ENCODE measurements around the gene GFAP.

DNA sequence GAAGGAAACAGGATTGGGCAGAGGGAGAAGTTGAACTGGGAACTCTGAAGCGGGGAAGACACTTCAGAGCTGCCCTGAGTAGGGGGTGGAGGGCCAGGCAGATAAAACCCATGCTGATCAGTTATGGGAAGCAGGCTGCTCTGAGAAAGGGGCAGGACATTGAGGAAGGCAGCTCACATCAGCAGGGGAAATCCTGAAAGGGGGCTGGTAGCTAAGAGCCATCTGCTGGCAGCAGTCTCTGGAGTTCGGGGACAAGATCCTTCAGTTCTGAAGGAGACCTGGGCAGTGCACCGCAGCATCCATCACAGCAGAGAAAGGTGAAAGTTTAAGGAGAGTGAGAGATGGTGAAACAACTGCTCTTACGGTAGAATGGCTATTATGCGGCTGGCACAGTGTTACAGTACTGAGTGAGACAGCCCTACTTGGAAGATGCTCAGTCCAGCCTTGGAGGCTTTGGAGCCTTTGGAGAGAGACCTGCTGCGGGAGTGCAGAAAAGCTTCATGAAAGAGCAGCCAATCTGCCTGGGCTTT, 37.7 kb upstream of the GFAP start:
- no peak for TF ChIP-seq NFRKB (IDR thresholded peaks at IDR 0.05)
- TF ChIP-seq, protein P1, sequence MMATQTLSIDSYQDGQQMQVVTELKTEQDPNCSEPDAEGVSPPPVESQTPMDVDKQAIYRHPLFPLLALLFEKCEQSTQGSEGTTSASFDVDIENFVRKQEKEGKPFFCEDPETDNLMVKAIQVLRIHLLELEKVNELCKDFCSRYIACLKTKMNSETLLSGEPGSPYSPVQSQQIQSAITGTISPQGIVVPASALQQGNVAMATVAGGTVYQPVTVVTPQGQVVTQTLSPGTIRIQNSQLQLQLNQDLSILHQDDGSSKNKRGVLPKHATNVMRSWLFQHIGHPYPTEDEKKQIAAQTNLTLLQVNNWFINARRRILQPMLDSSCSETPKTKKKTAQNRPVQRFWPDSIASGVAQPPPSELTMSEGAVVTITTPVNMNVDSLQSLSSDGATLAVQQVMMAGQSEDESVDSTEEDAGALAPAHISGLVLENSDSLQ (IDR thresholded peaks at IDR 0.05): no peak
- TF ChIP-seq BHLHE40 (IDR thresholded peaks at IDR 0.05; ENCODE audit: borderline replicate concordance): no peak
- TF ChIP-seq ZNF384 (IDR thresholded peaks at IDR 0.05): no peak
- no peak for TF ChIP-seq FOXA1 (IDR thresholded peaks at IDR 0.05)
- no peak for TF ChIP-seq TARDBP (IDR thresholded peaks at IDR 0.05)
- no peak for TF ChIP-seq ELF4 (IDR thresholded peaks at IDR 0.05)
- TF ChIP-seq LEF1 (IDR thresholded peaks at IDR 0.05; ENCODE audit: borderline replicate concordance): no peak
- TF ChIP-seq FOXM1 (IDR thresholded peaks at IDR 0.05; ENCODE audit: borderline replicate concordance): no peak
- TF ChIP-seq FOXK2 (IDR thresholded peaks at IDR 0.05): no peak
- TF ChIP-seq SP1 (IDR thresholded peaks at IDR 0.05): no peak
- no peak for TF ChIP-seq SUZ12 (IDR thresholded peaks at IDR 0.05)
- TF ChIP-seq CTBP1 (IDR thresholded peaks at IDR 0.05; ENCODE audit: borderline replicate concordance): no peak
- TF ChIP-seq ARNT (IDR thresholded peaks at IDR 0.05): no peak
